Neural crest cell (in vitro differentiated cells): ENCODE results near the gene TGFBR3L. TPM values are rescaled to one million over a fixed set of nuclear protein-coding genes. Genes with fewer than 3 reads are reported as not detected.

Experiments
- total RNA-seq: library from RNA; stranded (reverse); gene quantifications from 2 replicates; pipeline ENCODE4 v1.2.1, GENCODE V29; 2021

Gene TGFBR3L
- total RNA-seq, 1 donor from 2014 or later = 0.44 TPM

Other genes starting within 250 kb of the TGFBR3L start
- not detected in 2 replicates for gene RETN, start 245.8 kb upstream of the TGFBR3L start, total RNA-seq
- not detected in 2 replicates for gene MCEMP1, start 237.7 kb upstream of the TGFBR3L start, total RNA-seq
- 83.8 and 87.2 TPM in 2 replicates for gene TRAPPC5, start 234.0 kb upstream of the TGFBR3L start, total RNA-seq
- gene FCER2, start 212.7 kb upstream of the TGFBR3L start, total RNA-seq = not detected in 2 replicates
- not detected in 2 replicates for gene CLEC4G, start 182.7 kb upstream of the TGFBR3L start, total RNA-seq
- gene CD209, start 167.3 kb upstream of the TGFBR3L start, total RNA-seq = not detected in 2 replicates
- not detected in 2 replicates for gene CLEC4M, start 151.6 kb upstream of the TGFBR3L start, total RNA-seq
- 17.8 and 19.5 TPM in 2 replicates for gene EVI5L, start 84.6 kb upstream of the TGFBR3L start, total RNA-seq
- gene PRR36, start 40.4 kb upstream of the TGFBR3L start, total RNA-seq = 20.9 and 21.8 TPM in 2 replicates
- 0.51 and 1.0 TPM in 2 replicates for gene LRRC8E, start 26.3 kb upstream of the TGFBR3L start, total RNA-seq
- gene MAP2K7, start 11.0 kb upstream of the TGFBR3L start, total RNA-seq = 48.1 and 50.7 TPM in 2 replicates
- gene SNAPC2, start 5.5 kb downstream of the TGFBR3L start, total RNA-seq = 19.1 and 19.5 TPM in 2 replicates
- 129 and 130 TPM in 2 replicates for gene CTXN1, start 11.3 kb downstream of the TGFBR3L start, total RNA-seq
- gene TIMM44, start 28.8 kb downstream of the TGFBR3L start, total RNA-seq = 95.9 and 97.6 TPM in 2 replicates
- gene ELAVL1, start 90.8 kb downstream of the TGFBR3L start, total RNA-seq = 209 and 211 TPM in 2 replicates
- gene CCL25, start 137.9 kb downstream of the TGFBR3L start, total RNA-seq = not detected in 2 replicates
- gene FBN3, start 234.8 kb downstream of the TGFBR3L start, total RNA-seq = 12.8 and 13.9 TPM in 2 replicates